Activated CD4-positive, alpha-beta T cell treated with anti-CD3 and anti-CD28 coated beads, Interleukin-2, amount 50 U/mL, for 24 hours (primary cell): ENCODE measurements around the gene AIP.
"Not testable (repeated sequence)": the region's sequence is repeated elsewhere in the genome, so short reads cannot be mapped to it uniquely, and the experiment has no call there.

Experiments used
- DNase-seq, 2 donors: peaks; one replicate each; pipeline ENCODE4 v3.0.0-alpha.2; 2020; ENCODE audit warnings: low read depth in 1 of 2, low spot score in 1 of 2

Gene AIP

GRCh38 chr11:67468456-67468758 is 14.4 kb upstream of the AIP start:
- no peak for DNase-seq

GRCh38 chr11:67468759-67469507 is 13.9 kb upstream of the AIP start, which contains the start of gene TMEM134:
TMEM134 (minus strand) TSS chr11:67469251; CDS start chr11:67469192, 59 bp downstream.
- peak; percentile 88 for DNase-seq

GRCh38 chr11:67469508-67469811 is 13.4 kb upstream of the AIP start:
- DNase-seq, result no peak

- DNase-seq, result no peak
Observed at GRCh38 chr11:67470337-67471002, 12.4 kb upstream of the AIP start.

GRCh38 chr11:67472882-67473281 is 9.9 kb upstream of the AIP start:
- DNase-seq, result no peak

- not testable (repeated sequence) for DNase-seq
Observed at GRCh38 chr11:67476692-67477091, 6.1 kb upstream of the AIP start.

- not testable (repeated sequence) for DNase-seq
Observed at GRCh38 chr11:67477344-67478050, 5.3 kb upstream of the AIP start.

- no peak for DNase-seq
Observed at GRCh38 chr11:67482275-67482826, 475 bp upstream of the AIP start.

GRCh38 chr11:67483831-67484665 is 1.2 kb downstream of the AIP start:
- no peak for DNase-seq

GRCh38 chr11:67484847-67485311 is 2.1 kb downstream of the AIP start:
- peak in 1 of 2 donors; percentile 70 for DNase-seq

GRCh38 chr11:67485873-67486361 is 3.1 kb downstream of the AIP start:
- not testable (repeated sequence) for DNase-seq

GRCh38 chr11:67486481-67487195 is 3.8 kb downstream of the AIP start:
- DNase-seq, result no peak

GRCh38 chr11:67489203-67489884 is 6.5 kb downstream of the AIP start:
- DNase-seq, result no peak

GRCh38 chr11:67489885-67490726 is 7.3 kb downstream of the AIP start:
- DNase-seq, result no peak

- no peak for DNase-seq
Observed at GRCh38 chr11:67490727-67491065, 7.9 kb downstream of the AIP start.

GRCh38 chr11:67491276-67492068 is 8.6 kb downstream of the AIP start:
- no peak for DNase-seq

- DNase-seq, result no peak
Observed at GRCh38 chr11:67492069-67492727, 9.4 kb downstream of the AIP start.
